GM23248 (cell line): ENCODE data around the gene KDM5A.

Source experiments
- EZH2 ChIP-seq: fragments of 200-600 bp; sonication (generic); IDR thresholded peaks from 2 replicates; pipeline ENCODE4 v1.6.1; 2018; ENCODE audit warnings: antibody characterized with exemption, mild to moderate bottlenecking; ENCODE audit not compliant: insufficient read depth, poor library complexity, severe bottlenecking
- EZH2phosphoT487 ChIP-seq: fragments of 200-600 bp; sonication (generic); IDR thresholded peaks from 2 replicates; pipeline ENCODE4 v1.6.1; 2018; ENCODE audit warnings: antibody characterized with exemption, moderate library complexity, mild to moderate bottlenecking, low read depth; ENCODE audit not compliant: insufficient read depth

DNA sequence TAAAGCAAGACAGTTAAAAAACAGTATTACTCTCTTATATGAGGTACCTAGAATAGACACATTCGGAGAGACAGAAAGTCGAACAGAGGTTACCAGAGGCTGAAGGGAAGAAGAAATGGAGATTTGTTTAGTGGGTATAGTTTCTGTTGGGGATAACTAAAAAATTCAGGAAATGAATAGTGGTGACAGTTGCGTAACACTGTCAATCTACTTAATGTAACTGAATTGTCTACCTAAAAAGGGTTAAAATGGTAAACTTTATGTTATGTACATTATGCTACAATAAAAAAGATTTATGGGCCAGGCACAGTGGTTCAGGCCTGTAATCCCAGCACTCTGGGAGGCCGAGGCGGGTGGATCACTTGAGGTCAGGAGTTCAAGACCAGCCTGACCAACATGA is 95.9 kb downstream of the KDM5A start:
- TF ChIP-seq EZH2: no peak
- no peak for TF ChIP-seq EZH2phosphoT487
